GM19099 (cell line): ENCODE data around the gene ZNF774.

Experiments
- POLR2A ChIP-seq: IDR thresholded peaks from 3 replicates; pipeline ENCODE4 v1.6.1; 2011; ENCODE audit warnings: low read depth; ENCODE audit not compliant: insufficient read length; ENCODE audit errors: extremely low read depth

ZNF774 gene

DNA sequence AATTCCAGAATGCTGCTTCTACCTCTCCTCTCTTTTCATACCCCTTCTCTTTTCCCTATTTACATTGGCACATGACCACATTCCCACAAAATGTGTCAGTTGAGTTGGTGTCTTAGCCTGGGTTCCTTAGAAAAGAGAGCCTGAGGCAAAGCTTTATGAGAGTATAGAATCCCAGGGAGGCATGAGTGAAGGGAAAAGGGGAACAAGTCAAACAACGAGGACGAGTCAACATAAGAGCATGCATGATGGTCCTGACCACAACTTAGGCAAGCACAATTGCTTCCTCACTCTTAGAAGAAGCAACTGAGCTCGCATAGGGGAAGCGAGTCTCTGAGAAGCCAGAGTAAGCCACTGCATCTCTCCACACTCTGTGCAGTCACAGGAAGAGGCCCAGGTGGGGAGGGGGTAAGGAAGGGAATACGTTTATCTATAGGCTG lies 15.4 kb upstream of the ZNF774 start:
- no peak for TF ChIP-seq POLR2A

DNA sequence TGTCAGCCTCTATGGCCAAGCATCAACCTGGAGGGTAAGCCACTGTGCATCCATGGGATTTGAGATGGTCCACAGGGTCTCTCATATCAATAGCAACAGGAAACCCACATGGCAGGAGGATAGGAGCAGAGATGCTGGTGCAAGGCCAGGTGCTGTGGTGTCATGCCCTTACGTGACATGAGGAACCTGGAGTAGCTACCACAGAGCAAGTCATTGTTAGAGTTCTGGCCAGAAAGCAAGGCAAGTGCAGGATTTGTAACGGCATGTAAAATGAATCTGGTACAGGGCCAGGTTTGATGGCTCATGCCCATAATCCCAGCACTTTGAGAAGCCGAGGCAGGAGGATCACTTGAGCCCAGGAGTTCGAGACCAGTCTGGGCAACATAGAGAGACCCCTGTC lies 14.8 kb upstream of the ZNF774 start:
- TF ChIP-seq POLR2A, result no peak

DNA sequence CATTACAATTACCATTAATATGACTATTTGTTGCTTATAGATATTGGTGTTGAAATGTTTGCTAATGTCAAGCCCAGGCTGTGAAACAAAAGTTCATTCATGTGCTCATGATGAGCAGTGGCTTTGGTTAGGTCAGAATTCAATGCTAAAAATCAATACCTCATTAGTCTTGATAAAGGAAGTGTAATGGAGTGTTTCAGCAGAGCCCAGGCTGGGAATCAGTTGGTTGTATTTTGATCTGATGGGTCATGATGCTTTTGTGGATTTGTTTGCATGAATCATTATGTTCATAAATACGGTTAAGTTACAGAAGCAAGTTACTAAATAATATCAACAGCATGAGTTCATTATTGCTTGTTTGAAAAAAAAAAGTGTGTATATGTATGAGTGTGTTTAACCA lies 13.6 kb upstream of the ZNF774 start:
- no peak for TF ChIP-seq POLR2A

DNA sequence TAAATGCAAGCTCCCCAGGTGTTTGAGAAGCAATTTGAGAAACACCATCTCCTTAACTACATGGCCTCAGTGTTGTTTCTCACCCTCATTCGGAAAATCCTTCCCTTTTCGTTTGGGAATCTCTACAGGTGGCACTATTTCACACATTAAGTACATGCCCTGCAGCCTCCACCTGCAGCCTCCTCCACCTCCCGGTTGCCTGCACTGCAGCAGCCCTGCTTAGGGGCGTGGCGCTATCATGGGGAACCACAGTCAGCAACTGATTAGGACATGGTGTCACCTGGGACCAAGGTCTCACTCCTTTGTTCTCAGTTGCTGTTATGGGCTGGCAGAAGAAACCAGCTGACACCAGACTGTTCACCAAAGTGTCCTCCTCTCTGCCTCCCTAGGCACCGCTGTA lies 11.7 kb upstream of the ZNF774 start:
- no peak for TF ChIP-seq POLR2A

DNA sequence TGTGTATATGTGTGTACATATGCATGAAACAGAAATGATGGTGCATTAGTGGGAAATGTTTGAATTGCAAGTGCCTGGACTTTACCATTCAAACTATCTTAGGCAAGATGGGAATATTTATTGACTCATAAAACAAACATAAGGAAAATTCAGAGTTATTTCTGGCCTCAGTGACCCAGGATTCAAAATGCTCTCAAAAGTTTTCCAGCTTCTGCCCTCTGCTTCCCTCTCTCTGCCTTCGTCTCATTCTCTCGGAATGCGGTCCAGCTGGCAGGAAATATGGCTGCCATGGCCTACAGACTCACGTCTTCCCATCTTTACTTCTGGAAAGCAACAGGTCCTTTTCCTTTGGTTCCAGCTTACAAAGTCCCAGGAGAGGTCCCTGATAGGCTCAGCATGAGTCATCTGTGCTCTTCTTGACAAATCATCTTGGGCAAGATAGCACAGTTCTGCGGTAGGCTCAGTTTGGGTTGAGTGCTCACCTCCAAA lies 8.7 kb upstream of the ZNF774 start:
- no peak for TF ChIP-seq POLR2A

DNA sequence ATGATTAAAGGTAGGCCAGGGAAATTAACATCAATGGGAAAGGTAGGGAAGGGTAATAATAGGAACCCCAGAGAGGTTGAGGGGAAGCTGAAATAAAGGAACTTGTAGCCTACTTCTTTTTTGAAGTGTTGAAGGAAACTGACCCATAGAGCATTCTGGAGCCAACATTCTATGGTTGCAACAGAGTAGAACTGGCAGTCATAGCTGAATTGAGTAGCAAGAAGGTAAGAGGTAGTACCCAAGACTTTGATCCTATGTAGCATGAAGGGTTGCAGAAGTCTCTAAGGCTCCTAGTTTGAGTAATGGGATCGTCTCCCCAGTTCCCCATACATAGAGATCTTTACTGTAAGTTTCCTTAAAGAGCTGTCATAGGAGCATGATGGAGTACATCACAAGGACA lies 7.4 kb upstream of the ZNF774 start:
- no peak for TF ChIP-seq POLR2A

DNA sequence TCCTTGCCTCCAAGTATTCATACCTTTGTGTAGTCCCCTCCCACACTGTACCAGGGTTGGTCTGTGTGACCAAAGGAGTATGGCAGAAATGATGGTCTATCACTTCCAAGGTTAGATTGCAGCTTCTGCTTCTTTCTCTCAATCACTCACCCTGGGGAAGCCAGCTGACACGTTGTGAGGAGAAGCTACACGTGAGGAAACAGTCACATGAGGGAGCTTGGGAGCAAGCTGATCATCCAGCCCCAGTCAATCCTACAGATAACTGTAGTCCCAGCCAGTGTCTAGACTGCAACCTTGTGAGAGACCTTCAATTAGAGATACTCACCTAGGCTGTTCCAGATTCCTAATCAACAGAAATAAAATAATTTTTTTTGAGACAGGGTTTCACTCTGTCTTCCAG lies 6.2 kb upstream of the ZNF774 start:
- TF ChIP-seq POLR2A, result no peak

DNA sequence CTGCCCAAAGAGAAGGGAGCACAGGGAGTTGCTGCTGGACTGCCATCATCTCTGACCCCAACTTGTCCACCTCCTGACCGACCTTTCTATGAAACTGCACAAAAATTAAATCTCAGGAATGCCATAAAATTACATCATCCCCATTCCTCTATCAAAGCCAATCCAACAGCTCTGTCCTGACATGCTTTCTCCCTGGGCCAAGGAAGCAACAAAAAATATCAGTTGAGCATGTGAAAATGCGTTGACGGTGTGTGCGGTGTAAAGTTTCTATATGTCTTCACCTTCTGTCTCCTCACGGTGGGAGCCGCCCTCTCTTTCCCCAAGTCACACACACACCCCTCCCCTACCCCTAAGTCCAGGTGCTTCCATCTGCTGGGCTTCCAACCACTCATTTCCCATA lies 3.6 kb upstream of the ZNF774 start:
- no peak for TF ChIP-seq POLR2A

DNA sequence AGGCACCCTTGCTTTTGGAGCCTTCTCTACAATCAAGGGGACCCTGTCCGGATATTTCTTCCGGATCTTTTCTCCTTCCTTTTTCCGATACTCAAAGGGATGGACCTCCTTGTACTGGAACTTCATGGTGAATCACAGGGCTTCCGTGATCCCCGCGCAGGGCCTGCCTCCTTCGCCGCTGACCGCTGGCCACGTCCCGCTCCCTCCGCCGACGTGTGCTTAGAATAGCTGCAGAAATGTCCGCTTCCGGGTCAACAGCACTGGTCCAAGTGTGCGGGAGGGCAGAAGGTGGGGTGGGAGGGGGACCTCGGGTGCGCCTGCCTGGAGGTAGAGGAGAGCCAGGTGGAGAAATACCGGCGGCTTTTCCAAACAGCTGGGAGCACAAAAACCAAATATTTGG lies 3.0 kb upstream of the ZNF774 start:
- no peak for TF ChIP-seq POLR2A

DNA sequence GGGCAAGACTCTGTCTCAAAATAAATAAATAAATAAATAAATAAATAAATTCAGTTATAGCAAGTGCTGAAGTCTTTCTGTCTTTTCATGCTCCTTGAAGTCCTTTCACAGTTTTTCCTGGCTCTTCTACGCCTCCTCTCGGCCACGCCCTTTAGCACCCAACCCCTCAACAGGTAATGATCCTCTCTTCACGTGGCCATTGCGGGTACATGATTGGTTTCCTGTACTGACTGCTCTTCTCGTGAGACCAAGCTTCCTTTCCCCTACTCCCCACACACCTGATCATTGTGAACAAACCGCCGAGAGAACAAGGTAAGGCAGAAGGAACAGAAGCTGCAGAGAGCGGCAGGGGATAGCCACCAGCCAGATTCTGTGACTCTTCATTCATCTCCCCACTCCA lies 2.3 kb upstream of the ZNF774 start:
- no peak for TF ChIP-seq POLR2A

DNA sequence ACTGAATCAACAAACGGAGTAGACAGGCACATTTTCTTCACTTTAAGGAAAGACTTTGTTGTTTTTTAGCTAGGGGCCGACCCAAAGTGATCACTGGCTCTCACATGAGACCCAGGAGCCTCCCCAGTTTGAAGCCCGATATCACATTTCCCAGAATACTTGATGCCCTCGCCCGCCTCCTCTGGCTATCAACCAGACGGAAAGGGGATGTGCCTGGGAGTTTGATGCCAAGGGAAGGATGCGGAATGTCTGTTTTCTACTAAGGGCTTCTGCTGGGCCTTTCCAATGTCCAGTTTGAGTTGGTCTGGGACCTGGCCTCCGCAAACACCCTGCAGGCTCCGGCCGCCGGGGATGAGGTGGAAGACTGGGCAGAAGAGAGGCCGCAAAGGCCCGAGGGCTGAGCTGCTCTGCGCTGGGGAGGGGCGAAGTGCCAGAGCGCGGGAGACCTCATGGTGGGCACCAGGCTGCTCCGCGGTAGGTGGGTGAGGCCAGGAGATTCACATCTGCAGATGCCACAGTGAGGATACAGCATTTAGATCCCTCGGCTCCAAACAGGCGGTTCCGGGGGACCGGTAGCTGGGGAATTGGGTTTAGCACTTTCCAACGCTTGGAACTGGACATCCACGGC lies 491 bp upstream of the ZNF774 start:
- TF ChIP-seq POLR2A, result no peak

DNA sequence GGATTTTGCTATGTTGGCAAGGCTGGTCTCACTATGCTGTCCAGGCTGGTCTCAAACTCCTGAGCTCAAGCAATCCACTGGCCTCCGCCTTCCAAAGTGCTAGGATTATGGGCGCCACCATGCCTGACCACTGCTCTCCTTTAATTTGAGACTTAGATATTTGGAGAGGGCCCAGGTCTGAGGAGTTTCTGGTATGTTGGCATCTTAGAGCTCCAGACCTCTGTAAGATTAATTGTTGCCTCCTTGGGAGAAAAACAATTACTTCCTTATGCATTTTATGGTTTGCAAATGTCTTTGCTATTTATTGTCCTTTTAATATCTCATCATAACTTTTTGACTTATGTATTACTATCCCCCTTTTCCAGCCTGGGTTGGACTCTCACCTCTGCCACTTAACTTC lies 2.9 kb downstream of the ZNF774 start:
- TF ChIP-seq POLR2A, result no peak

DNA sequence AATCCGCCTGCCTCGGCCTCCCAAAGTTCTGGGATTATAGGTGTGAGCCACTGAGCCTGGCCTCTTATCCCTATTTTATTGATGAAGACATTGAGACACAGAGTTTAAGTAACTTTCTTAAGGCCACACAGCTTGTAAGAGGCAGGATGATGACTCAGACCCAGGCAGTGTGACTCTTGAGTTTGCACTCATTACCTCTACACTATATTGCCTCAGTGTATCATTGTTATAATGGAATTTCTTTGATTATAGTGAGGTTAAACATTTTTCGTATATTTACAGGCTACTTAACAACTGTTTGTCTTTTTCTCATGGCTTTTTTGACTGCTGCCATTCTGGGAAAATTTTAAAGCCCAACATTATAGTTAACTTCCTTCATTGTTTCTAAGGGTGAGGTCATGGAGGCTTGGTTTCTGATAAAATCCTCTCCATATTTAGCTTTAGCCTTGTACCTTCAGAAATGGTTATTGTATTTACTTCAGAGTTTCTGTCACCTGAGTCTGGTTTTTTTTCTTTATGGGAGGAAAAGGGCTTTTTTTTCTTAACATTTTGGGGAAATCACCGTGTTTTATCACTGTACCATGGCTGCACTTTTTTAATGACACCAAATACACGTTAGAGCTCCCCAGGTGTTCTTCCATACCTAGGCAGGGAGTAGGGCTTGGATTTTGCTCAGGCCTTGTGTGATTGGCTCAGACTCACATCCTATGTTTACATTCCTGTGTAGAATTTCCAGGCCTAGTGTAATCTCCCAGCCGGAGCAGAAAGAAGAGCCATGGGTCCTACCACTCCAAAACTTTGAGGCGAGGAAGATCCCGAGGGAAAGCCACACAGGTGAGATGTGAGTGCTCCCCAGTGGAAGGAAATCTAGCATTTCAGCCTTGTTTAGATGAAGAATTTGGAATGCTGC lies 6.3 kb downstream of the ZNF774 start:
- no peak for TF ChIP-seq POLR2A

DNA sequence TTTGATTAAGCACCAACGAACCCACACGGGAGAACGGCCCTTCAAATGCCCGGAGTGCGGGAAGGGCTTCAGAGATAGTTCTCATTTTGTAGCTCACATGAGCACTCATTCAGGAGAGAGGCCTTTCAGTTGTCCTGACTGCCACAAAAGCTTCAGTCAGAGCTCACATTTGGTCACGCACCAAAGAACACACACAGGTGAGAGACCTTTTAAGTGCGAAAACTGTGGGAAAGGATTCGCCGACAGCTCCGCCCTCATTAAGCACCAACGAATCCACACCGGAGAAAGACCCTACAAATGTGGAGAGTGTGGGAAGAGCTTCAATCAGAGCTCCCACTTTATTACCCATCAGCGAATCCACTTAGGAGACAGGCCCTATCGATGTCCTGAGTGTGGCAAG lies 8.7 kb downstream of the ZNF774 start:
- no peak for TF ChIP-seq POLR2A

DNA sequence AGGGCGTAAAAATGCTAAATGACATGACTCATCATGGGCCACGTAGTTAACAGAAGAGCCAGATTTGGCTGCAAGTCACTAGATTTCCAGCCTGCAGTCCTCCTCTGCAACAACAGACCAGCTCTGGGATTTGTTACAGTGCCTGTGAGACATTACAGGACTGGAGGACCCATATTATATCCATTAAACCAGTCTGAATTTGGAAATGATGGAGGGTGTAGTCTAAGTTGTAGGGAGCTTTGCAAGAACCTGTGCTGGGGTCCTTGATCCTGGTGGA lies 10.8 kb downstream of the ZNF774 start:
- no peak for TF ChIP-seq POLR2A

DNA sequence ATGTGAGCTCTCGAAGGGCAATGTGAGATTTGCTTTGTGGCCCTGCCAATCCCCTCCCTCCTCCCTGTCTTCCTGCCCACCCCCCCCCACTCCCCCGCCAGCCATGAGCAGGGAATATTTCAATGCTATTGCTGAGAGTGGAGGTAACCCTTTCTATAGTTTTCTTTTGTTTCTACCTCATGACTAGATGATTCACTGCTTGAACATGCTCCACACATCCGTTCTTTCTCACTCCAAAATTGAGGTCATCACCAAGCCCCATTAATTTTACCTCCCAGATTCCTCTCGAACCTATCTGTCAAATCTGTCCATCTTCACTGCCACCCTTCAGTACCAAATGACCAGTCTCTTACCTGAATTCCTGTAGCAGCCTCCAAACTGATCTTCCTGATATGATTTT lies 12.2 kb downstream of the ZNF774 start:
- no peak for TF ChIP-seq POLR2A

DNA sequence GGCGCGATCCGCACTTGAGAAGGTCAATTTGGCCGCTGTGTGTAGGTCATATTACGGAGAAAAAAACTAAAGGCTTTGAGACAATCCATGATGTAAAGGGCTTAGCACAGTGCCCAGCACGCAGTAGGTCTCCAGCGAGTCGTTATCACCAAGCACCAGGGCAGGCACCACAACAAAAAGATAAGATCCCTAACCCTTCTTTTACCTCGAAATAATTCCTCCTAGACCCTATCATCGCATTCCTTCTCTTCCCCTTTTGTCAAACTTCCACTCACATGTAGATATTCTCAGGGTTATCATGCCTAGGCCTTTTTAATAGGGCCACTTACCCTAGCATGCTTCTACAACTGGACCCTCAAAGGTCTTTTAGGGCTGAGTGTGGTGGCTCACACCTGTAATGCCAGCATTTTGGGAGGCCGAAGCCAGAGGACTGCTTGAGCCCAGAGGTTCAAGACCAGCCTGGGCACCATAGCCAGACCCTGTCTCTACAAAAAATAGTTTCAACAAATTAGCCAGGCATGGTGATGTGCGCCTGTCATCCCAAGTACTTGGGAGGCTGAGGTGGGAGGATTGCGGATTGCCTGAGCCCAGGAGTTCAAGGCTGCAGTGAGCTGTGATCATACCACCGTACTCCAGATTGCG lies 13.5 kb downstream of the ZNF774 start:
- no peak for TF ChIP-seq POLR2A

DNA sequence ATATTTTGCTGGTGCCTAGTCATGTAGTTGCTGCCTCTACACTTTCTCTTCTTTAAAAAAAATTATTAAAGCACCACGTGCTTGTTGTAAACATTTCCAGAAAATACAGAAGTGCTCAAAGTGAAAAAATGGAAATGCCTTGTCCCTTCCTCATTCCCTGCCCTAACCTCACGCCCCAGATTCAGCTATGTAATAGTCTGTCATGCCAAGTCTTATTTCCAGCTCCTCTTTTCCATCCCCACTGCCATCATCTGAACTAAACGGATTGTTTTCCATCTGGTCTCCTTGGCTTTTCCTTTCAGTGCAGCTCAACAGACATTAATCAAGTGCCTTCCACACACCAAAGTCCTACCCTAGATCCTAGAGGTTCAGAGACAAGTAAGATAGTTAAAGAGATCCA lies 15.5 kb downstream of the ZNF774 start:
- TF ChIP-seq POLR2A, result no peak
